BE2C (cell line): ENCODE data around the gene FBXL5.

Experiments
- DNase-seq: peaks from one replicate; pipeline ENCODE4 v3.0.0-alpha.2; 2020
- H3K27me3 ChIP-seq: fragments of 250-450 bp; sonication (Bioruptor Pico); 2 replicates; pipeline ENCODE4 v1.5.1; 2020; ENCODE audit warnings: mild to moderate bottlenecking
- H3K36me3 ChIP-seq: fragments of 250-450 bp; sonication (Bioruptor Pico); 2 replicates; pipeline ENCODE4 v1.5.1; 2020; ENCODE audit warnings: mild to moderate bottlenecking
- H3K4me1 ChIP-seq: fragments of 250-450 bp; sonication (Bioruptor Pico); 2 replicates; pipeline ENCODE4 v1.5.1; 2020
- H3K4me3 ChIP-seq: 2 replicates; pipeline ENCODE4 v1.5.1; 2011; ENCODE audit warnings: low read depth, low read length
- H3K9me3 ChIP-seq: fragments of 250-450 bp; sonication (Bioruptor Pico); 2 replicates; pipeline ENCODE4 v1.5.1; 2020
- TF ChIP-seq, protein P1 (sequence below): IDR thresholded peaks from 2 replicates; pipeline ENCODE4 v1.5.1; 2012; ENCODE audit warnings: mild to moderate bottlenecking, low read depth, low read length

The FBXL5 gene

DNA sequence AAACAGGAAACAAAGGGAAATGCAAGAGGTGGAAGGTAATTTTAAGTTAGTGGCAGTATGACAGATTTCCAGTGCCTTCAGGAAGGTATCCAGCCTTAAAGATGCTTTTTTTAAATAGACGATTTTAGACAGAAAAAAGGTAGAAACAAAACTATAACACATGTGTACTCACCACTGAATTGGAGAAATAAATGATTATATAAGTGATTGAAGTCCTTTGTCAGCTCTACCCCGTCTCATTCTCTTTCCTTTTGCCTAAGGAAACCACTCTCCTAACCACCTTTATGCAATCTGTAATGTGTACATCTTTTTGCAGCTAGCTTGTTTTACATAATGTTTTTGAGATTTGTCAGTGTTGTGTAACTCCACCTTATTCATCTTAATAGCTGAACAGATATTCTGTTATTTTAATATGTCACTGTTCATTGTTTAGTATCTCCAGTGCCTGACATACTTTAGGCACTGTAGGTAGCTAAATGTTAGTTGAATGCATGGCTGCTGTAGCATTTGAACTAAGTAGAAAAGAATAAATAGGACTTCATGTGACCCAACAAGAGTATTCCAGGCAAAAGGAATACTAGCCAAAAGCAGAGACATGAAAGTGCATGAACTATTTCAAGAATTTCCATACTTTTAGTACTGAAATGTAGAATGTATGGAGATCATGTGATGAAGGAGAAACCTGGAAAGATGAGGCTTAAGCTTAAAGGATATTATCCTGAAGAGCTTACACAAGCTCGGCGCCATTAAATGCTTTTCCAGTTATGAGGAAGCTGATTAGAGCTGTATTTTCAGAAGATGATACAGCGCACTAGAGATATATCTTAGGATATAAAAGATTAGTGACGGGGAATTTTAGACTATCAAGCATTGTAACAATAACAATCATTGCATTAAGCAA lies 27.3 kb upstream of the FBXL5 start:
- peaks cover 5% of the 10 kb centered on the region; the same call in 1 of the 2 replicates for H3K36me3 ChIP-seq
- TF ChIP-seq, protein P1, sequence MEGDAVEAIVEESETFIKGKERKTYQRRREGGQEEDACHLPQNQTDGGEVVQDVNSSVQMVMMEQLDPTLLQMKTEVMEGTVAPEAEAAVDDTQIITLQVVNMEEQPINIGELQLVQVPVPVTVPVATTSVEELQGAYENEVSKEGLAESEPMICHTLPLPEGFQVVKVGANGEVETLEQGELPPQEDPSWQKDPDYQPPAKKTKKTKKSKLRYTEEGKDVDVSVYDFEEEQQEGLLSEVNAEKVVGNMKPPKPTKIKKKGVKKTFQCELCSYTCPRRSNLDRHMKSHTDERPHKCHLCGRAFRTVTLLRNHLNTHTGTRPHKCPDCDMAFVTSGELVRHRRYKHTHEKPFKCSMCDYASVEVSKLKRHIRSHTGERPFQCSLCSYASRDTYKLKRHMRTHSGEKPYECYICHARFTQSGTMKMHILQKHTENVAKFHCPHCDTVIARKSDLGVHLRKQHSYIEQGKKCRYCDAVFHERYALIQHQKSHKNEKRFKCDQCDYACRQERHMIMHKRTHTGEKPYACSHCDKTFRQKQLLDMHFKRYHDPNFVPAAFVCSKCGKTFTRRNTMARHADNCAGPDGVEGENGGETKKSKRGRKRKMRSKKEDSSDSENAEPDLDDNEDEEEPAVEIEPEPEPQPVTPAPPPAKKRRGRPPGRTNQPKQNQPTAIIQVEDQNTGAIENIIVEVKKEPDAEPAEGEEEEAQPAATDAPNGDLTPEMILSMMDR, result no peak

DNA sequence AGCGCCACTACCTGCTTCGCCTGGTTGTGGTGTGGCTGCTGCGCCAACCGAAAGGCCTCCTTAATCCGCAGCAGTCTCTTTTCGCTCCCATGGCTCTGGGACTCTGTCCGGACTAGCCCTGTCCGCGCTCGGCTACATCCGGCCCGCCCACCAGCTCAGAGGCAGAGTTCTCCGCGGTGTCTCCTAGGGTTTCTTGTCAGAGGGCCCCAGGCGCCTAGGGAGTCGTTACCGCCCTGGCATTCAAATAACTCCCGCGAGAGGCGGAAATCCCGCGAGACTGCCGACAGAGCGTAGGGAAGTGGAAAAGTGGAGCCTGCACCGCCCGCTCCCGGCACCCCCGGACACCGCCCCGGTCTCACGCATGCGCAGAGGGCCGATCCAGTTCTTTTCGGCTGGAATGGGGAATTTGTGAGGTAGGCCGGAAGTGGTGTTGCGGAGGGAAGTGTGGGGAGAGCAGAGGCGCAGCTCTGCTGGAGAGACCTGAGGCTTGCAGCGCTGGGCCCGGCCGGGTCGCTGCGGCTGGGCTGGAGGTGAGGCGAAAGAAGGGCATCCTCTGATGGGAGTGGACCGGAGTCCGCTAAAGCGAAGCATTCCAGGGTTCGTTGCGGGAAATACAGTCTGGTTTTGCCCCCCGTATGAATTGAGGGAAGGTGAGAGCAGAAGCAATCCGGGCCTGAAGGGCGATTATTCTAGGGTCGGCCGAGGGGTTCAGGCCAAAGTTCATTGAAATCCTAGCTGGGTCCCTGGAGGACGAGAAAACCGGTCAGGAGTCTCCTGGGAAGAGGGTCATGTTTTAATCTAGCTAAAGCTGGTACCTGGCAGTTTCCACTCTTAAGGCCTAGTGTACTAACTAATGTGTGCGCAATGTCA lies 26.4 kb upstream of the FBXL5 start, which contains the start of gene FAM200B:
Gene FAM200B, plus strand, starts transcription at position 456 of the 870 bp plus-strand sequence. CDS start 5,151 bp downstream, outside the sequence.
- Histone ChIP-seq H3K9me3 (no peaks in the 10 kb centered on the region), H3K4me3 (peak within 1 kb of the TSS; percentile 95), H3K36me3 (peaks cover 4% of the 10 kb centered on the region; the same call in 1 of the 2 replicates), H3K4me1 (peaks cover 2% of the 10 kb centered on the region; the same call in 1 of the 2 replicates), H3K27me3 (no peaks in the 10 kb centered on the region)
- TF ChIP-seq, protein P1, result no peak
- peak; percentile 100 for DNase-seq

More for the DNA sequence above, 27.3 kb upstream of the FBXL5 start:
- Histone ChIP-seq H3K4me3 (peak overlapping the region; percentile 95), H3K9me3 (no peaks in the 10 kb centered on the region), H3K4me1 (peaks cover 2% of the 10 kb centered on the region; the same call in 1 of the 2 replicates), H3K27me3 (no peaks in the 10 kb centered on the region)
- no peak for DNase-seq

DNA sequence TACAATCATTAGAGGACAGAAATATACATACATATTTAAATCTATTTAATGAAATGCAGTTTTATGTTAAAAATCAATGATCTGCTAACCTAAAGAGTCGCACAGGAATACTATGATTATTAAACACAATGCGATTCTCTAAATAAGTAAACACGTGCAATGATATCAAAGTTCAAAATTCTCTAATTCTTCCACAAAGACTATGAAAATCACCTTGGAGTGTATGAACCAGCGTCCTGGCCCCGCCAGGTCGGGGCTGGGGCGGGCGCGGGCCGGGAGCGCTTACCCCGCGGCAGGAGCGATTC lies 25.9 kb upstream of the FBXL5 start:
- Histone ChIP-seq H3K36me3 (no peaks in the 10 kb centered on the region; the same call in 1 of the 2 replicates), H3K27me3 (no peaks in the 10 kb centered on the region), H3K4me3 (peak overlapping the region; percentile 95), H3K4me1 (peaks cover 2% of the 10 kb centered on the region; the same call in 1 of the 2 replicates), H3K9me3 (no peaks in the 10 kb centered on the region)
- no peak for DNase-seq
- TF ChIP-seq, protein P1, result no peak

DNA sequence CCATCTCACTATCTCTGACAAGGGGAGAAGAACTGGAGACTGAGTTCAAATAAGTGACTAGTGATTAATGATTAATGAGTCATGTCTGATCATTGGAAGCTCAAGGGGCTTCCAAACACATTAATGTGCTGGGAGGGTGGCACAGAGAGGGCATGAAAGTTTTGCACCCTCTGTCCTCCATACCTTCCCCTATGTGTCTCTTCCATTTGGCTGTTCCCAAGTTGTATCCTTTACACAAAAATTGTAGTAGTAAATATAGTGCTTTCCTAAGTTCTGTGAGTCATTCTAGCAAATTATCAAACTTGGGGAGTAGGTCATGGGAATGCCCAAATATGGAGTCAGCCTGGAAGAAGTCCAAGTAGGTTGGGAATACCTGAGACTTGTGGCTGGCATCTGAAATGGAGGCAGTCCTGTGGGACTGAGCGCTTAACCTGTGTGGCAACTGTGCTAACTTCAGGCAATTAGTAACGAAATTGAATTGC lies 22.4 kb upstream of the FBXL5 start:
- Histone ChIP-seq H3K27me3 (no peaks in the 10 kb centered on the region), H3K36me3 (no peaks in the 10 kb centered on the region), H3K9me3 (no peaks in the 10 kb centered on the region), H3K4me3 (no peak overlapping the region), H3K4me1 (no peaks in the 10 kb centered on the region; the same call in 1 of the 2 replicates)
- no peak for DNase-seq
- TF ChIP-seq, protein P1, result no peak

DNA sequence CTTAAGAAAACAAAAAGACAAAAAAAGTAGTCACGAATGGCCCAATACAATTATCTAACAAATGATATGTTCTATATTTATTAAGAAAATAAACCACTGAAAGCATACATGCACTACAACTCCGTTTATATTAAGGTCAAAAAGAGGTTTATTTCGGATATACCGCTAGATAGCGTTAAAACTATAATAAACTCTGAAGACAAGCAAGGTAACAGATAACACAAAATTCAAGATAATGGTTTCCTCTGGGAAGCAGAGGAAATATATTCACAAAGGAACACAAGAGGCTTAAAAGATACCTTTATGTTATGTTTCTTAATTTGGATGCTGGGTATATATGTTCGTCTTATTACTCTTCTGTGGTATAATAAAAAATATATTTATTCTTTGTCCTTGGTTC lies 21.7 kb upstream of the FBXL5 start:
- DNase-seq, result no peak
- H3K4me3 ChIP-seq, result no peak overlapping the region
- H3K27me3 ChIP-seq, result no peaks in the 10 kb centered on the region
- TF ChIP-seq, protein P1, result no peak
- no peaks in the 10 kb centered on the region for H3K36me3 ChIP-seq
- no peaks in the 10 kb centered on the region; the same call in 1 of the 2 replicates for H3K4me1 ChIP-seq
- H3K9me3 ChIP-seq, result no peaks in the 10 kb centered on the region
